SK-N-SH (cell line): ENCODE results near the gene TMEM88. TPM values are rescaled to one million over a fixed set of nuclear protein-coding genes. Genes with fewer than 3 reads are reported as not detected.

ENCODE experiments used
- CTCF ChIA-PET: fragments of 300-600, 350-600 bp; formaldehyde crosslinking; extraction: SDS; loops from one replicate; lab custom pipeline; 2021; lab: Yijun Ruan, JAX
- POLR2A ChIA-PET: fragments of 350-600 bp; sonication (Branson Sonifier 250); formaldehyde crosslinking; extraction: SDS; loops from one replicate; lab custom pipeline; 2020; ENCODE audit warnings: antibody characterized with exemption, inconsistent platforms; lab: Yijun Ruan, JAX
- DNase-seq: peaks from one replicate; pipeline ENCODE4 v3.0.0; 2012
- H2AFZ ChIP-seq: fragments of 200-600 bp; sonication (generic); 2 replicates; pipeline ENCODE4 v1.8.1; 2016; ENCODE audit warnings: antibody characterized with exemption, mild to moderate bottlenecking, low read depth
- H3F3A ChIP-seq: fragments of 200-600 bp; sonication (generic); replicated peaks from 2 replicates; pipeline ENCODE3; 2016; ENCODE audit warnings: antibody characterized with exemption, mild to moderate bottlenecking; ENCODE audit not compliant: insufficient read depth
- H3K27ac ChIP-seq, 2 experiments: fragments of 200-500 bp in 1 of 2; fragments of 200-600 bp in 1 of 2; sonication (Bioruptor generic) in 1 of 2; sonication (generic), shearing (Covaris generic) in 1 of 2; 2 replicates each; pipeline versions ENCODE4 v1.5.1 to v1.6.1; 2014 to 2016; ENCODE audit warnings: low read depth in 2 of 2, inconsistent platforms in 1 of 2, low read length in 1 of 2, mild to moderate bottlenecking in 1 of 2, mixed read lengths in 1 of 2
- H3K27me3 ChIP-seq: fragments of 200-600 bp; sonication (generic), shearing (Covaris generic); 2 replicates; pipeline ENCODE4 v1.6.1; 2016; ENCODE audit warnings: mixed run types; ENCODE audit not compliant: insufficient read depth
- H3K36me3 ChIP-seq, 2 experiments: fragments of 200-500 bp in 1 of 2; fragments of 200-600 bp in 1 of 2; sonication (Bioruptor generic) in 1 of 2; sonication (generic) in 1 of 2; replicated peaks in 1 of 2; 2 replicates each; pipeline versions ENCODE3 to v1.5.1; 2014 to 2016; ENCODE audit warnings: low read length in 1 of 2, mild to moderate bottlenecking in 1 of 2; ENCODE audit not compliant: insufficient read depth in 2 of 2, control insufficient read depth in 1 of 2
- H3K4me1 ChIP-seq, 2 experiments: fragments of 200-500 bp in 1 of 2; fragments of 200-600 bp in 1 of 2; sonication (Bioruptor generic) in 1 of 2; sonication (generic), shearing (Covaris generic) in 1 of 2; 2 replicates each; pipeline versions ENCODE4 v1.5.1 to v1.6.1; 2014 to 2016; ENCODE audit warnings: low read depth in 1 of 2, low read length in 1 of 2, mixed run types in 1 of 2; ENCODE audit not compliant: insufficient read depth in 2 of 2, control insufficient read depth in 1 of 2
- H3K4me2 ChIP-seq: fragments of 200-600 bp; sonication (generic), shearing (Covaris generic); 2 replicates; pipeline ENCODE4 v1.6.1; 2017; ENCODE audit warnings: mixed run types
- H3K4me3 ChIP-seq, 2 experiments: fragments of 200-500 bp in 1 of 2; fragments of 200-600 bp in 1 of 2; sonication (Bioruptor generic) in 1 of 2; sonication (generic), shearing (Covaris generic) in 1 of 2; 2 replicates each; pipeline versions ENCODE4 v1.5.1 to v1.8.1; 2014 to 2016; ENCODE audit warnings: low read depth in 2 of 2, inconsistent platforms in 1 of 2, low read length in 1 of 2, mild to moderate bottlenecking in 1 of 2, mixed read lengths in 1 of 2, moderate library complexity in 1 of 2
- H3K79me2 ChIP-seq: fragments of 200-600 bp; sonication (generic); 2 replicates; pipeline ENCODE4 v1.8.1; 2017; ENCODE audit warnings: mild to moderate bottlenecking; ENCODE audit not compliant: insufficient read depth
- H3K9ac ChIP-seq: fragments of 200-600 bp; sonication (generic); 2 replicates; pipeline ENCODE4 v1.6.1; 2017; ENCODE audit warnings: mixed run types
- H3K9me2 ChIP-seq: fragments of 200-600 bp; sonication (generic); 2 replicates; pipeline ENCODE4 v1.6.1; 2017; ENCODE audit warnings: mixed run types
- H3K9me3 ChIP-seq: fragments of 200-600 bp; sonication (generic); 2 replicates; pipeline ENCODE4 v1.6.1; 2017; ENCODE audit warnings: mixed run types, mild to moderate bottlenecking, moderate library complexity
- H4K20me1 ChIP-seq: fragments of 200-600 bp; sonication (generic); 2 replicates; pipeline ENCODE4 v1.6.1; 2017; ENCODE audit warnings: mild to moderate bottlenecking, mixed run types; ENCODE audit not compliant: insufficient read depth
- CHD2 ChIP-seq: fragments of 150-350 bp; IDR thresholded peaks from 2 replicates; pipeline ENCODE4 v1.6.1; 2018; ENCODE audit warnings: low read length; ENCODE audit not compliant: partially characterized antibody
- EP300 ChIP-seq, 2 experiments: IDR thresholded peaks; 2 replicates each; pipeline versions ENCODE4 v1.4.0 to v1.6.1; 2012; ENCODE audit warnings: borderline replicate concordance in 1 of 2, low read depth in 1 of 2, low read length in 1 of 2
- EZH2phosphoT487 ChIP-seq: fragments of 200-600 bp; sonication (generic); IDR thresholded peaks from 2 replicates; pipeline ENCODE4 v1.6.1; 2017; ENCODE audit warnings: low read depth, mixed run types, mild to moderate bottlenecking, antibody characterized with exemption, moderate library complexity, borderline replicate concordance
- FOXJ3 ChIP-seq: sonication (generic); formaldehyde crosslinking; IDR thresholded peaks from 2 replicates; pipeline ENCODE4 v1.5.1; 2020; ENCODE audit warnings: mild to moderate bottlenecking, missing genetic modification reagents
- FOXM1 ChIP-seq: IDR thresholded peaks from 2 replicates; pipeline ENCODE4 v1.4.0; 2012; ENCODE audit warnings: low read depth, mild to moderate bottlenecking
- GABPA ChIP-seq: IDR thresholded peaks from 2 replicates; pipeline ENCODE4 v1.4.0; 2012; ENCODE audit warnings: low read depth, mild to moderate bottlenecking
- MEF2A ChIP-seq: IDR thresholded peaks from 2 replicates; pipeline ENCODE4 v1.4.0; 2012; ENCODE audit warnings: low read depth, borderline replicate concordance
- MXI1 ChIP-seq: IDR thresholded peaks from 2 replicates; pipeline ENCODE4 v1.6.1; 2012; ENCODE audit warnings: mild to moderate bottlenecking, low read depth, low read length, improper control_type of control experiment
- PBX3 ChIP-seq: IDR thresholded peaks from 2 replicates; pipeline ENCODE4; 2012
- RAD21 ChIP-seq: IDR thresholded peaks from 2 replicates; pipeline ENCODE4 v1.6.1; 2012; ENCODE audit warnings: mild to moderate bottlenecking, low read length
- RCOR1 ChIP-seq: fragments of 150-350 bp; IDR thresholded peaks from 2 replicates; pipeline ENCODE4 v1.6.1; 2017; ENCODE audit warnings: antibody characterized with exemption, low read length
- SIN3A ChIP-seq: IDR thresholded peaks from 2 replicates; pipeline ENCODE4 v1.6.1; 2012; ENCODE audit warnings: low read depth, mild to moderate bottlenecking, low read length, moderate library complexity, borderline replicate concordance
- TAF1 ChIP-seq: IDR thresholded peaks from 2 replicates; pipeline ENCODE4 v1.6.1; 2012; ENCODE audit warnings: low read depth, mild to moderate bottlenecking, low read length, moderate library complexity, borderline replicate concordance
- TEAD4 ChIP-seq: IDR thresholded peaks from 2 replicates; pipeline ENCODE4 v1.4.0; 2012; ENCODE audit warnings: mild to moderate bottlenecking, borderline replicate concordance; ENCODE audit not compliant: insufficient read depth
- YY1 ChIP-seq: IDR thresholded peaks from 2 replicates; pipeline ENCODE4 v1.4.0; 2012; ENCODE audit warnings: low read depth, mild to moderate bottlenecking
- WGBS: methylation state at CpG from one replicate; pipeline ENCODE4 v1.1.6; 2017; ENCODE audit warnings: low lambda C conversion rate; 5-methylcytosine and 5-hydroxymethylcytosine counted together
- polyA plus RNA-seq, 3 experiments: library from polyadenylated mRNA; depleted of rRNA; stranded (reverse); fragments of >200 nt; gene quantifications; 2 replicates each; pipeline ENCODE4 v1.2.3, GENCODE V29; 2012
- TF ChIP-seq, protein P1 (sequence below): fragments of 150-350 bp; IDR thresholded peaks from 2 replicates; pipeline ENCODE4 v1.6.1; 2016; ENCODE audit warnings: mild to moderate bottlenecking, low read depth, low read length
- TF ChIP-seq, protein P2 (sequence below): IDR thresholded peaks from 2 replicates; pipeline ENCODE4 v1.4.0; 2012; ENCODE audit warnings: low read depth, borderline replicate concordance
- TF ChIP-seq, protein P3 (sequence below): fragments of 200-600 bp; sonication (generic); IDR thresholded peaks from 2 replicates; pipeline ENCODE4 v1.6.1; 2017; ENCODE audit warnings: antibody characterized with exemption, mild to moderate bottlenecking, moderate library complexity
- TF ChIP-seq, protein P4 (sequence below): fragments of 150-350 bp; IDR thresholded peaks from 2 replicates; pipeline ENCODE4 v1.6.1; 2017; ENCODE audit warnings: antibody characterized with exemption, low read length, low read depth, borderline replicate concordance
- TF ChIP-seq, protein P5 (sequence below): IDR thresholded peaks from 2 replicates; pipeline ENCODE4 v1.4.0; 2012; ENCODE audit warnings: low read depth

The TMEM88 gene
- polyA plus RNA-seq, 1 of the 3 experiments (the other 2 are of a cell fraction), result 1.2 TPM

DNA sequence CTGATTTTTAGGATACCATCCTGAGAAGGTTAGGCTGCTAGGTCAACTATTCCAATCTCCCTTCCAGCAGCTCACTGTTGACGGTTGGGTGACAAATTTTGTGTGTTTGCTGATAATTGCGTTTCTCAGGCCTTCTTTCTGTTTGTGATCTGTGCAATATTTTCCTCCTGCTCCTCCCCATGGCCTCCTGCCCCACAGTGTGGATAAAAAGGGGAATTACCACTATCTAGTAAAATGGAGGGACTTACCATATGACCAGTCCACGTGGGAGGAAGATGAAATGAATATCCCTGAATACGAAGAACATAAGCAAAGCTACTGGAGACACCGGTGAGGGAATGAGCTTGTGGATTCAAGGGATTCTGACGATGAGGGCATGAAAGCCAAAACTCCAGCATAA, 42.9 kb downstream of the TMEM88 start (continued):
- no peak for TF ChIP-seq RCOR1
- peak; percentile 92 for TF ChIP-seq RAD21
- TF ChIP-seq YY1, result no peak
- TF ChIP-seq FOXJ3, result no peak
- TF ChIP-seq, protein P1, sequence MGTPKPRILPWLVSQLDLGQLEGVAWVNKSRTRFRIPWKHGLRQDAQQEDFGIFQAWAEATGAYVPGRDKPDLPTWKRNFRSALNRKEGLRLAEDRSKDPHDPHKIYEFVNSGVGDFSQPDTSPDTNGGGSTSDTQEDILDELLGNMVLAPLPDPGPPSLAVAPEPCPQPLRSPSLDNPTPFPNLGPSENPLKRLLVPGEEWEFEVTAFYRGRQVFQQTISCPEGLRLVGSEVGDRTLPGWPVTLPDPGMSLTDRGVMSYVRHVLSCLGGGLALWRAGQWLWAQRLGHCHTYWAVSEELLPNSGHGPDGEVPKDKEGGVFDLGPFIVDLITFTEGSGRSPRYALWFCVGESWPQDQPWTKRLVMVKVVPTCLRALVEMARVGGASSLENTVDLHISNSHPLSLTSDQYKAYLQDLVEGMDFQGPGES, result no peak
- TF ChIP-seq CHD2, result peak; percentile 14
- TF ChIP-seq GABPA, result no peak
- TF ChIP-seq, protein P2, sequence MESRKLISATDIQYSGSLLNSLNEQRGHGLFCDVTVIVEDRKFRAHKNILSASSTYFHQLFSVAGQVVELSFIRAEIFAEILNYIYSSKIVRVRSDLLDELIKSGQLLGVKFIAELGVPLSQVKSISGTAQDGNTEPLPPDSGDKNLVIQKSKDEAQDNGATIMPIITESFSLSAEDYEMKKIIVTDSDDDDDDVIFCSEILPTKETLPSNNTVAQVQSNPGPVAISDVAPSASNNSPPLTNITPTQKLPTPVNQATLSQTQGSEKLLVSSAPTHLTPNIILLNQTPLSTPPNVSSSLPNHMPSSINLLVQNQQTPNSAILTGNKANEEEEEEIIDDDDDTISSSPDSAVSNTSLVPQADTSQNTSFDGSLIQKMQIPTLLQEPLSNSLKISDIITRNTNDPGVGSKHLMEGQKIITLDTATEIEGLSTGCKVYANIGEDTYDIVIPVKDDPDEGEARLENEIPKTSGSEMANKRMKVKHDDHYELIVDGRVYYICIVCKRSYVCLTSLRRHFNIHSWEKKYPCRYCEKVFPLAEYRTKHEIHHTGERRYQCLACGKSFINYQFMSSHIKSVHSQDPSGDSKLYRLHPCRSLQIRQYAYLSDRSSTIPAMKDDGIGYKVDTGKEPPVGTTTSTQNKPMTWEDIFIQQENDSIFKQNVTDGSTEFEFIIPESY, result no peak
- TF ChIP-seq, protein P3, sequence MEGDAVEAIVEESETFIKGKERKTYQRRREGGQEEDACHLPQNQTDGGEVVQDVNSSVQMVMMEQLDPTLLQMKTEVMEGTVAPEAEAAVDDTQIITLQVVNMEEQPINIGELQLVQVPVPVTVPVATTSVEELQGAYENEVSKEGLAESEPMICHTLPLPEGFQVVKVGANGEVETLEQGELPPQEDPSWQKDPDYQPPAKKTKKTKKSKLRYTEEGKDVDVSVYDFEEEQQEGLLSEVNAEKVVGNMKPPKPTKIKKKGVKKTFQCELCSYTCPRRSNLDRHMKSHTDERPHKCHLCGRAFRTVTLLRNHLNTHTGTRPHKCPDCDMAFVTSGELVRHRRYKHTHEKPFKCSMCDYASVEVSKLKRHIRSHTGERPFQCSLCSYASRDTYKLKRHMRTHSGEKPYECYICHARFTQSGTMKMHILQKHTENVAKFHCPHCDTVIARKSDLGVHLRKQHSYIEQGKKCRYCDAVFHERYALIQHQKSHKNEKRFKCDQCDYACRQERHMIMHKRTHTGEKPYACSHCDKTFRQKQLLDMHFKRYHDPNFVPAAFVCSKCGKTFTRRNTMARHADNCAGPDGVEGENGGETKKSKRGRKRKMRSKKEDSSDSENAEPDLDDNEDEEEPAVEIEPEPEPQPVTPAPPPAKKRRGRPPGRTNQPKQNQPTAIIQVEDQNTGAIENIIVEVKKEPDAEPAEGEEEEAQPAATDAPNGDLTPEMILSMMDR, result peak; percentile 70
- no peak for TF ChIP-seq MEF2A
- TF ChIP-seq MXI1, result no peak

- H3K9ac ChIP-seq, result no peak overlapping the region
- H3K36me3 ChIP-seq, result peaks cover 62 to 95% of the 10 kb centered on the region in 2 experiments
- TF ChIP-seq RAD21 (no peak), TAF1 (no peak), EZH2phosphoT487 (no peak), RCOR1 (no peak), FOXM1 (no peak), TEAD4 (no peak), SIN3A (no peak), EP300 (IDR thresholded peaks at IDR 0.05; ENCODE audit: borderline replicate concordance in 1 of 2, low read depth in 1 of 2, low read length in 1 of 2) (no peak), PBX3 (no peak), MEF2A (no peak)
- TF ChIP-seq, protein P1, result no peak
- TF ChIP-seq, protein P4, sequence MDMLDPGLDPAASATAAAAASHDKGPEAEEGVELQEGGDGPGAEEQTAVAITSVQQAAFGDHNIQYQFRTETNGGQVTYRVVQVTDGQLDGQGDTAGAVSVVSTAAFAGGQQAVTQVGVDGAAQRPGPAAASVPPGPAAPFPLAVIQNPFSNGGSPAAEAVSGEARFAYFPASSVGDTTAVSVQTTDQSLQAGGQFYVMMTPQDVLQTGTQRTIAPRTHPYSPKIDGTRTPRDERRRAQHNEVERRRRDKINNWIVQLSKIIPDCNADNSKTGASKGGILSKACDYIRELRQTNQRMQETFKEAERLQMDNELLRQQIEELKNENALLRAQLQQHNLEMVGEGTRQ, result no peak
- TF ChIP-seq, protein P5, sequence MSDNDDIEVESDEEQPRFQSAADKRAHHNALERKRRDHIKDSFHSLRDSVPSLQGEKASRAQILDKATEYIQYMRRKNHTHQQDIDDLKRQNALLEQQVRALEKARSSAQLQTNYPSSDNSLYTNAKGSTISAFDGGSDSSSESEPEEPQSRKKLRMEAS, result no peak
These were observed 48.6 kb downstream of the TMEM88 start for GRCh38 chr17:7903154-7904103.

More at GRCh38 chr17:7903154-7904103, 48.6 kb downstream of the TMEM88 start:
- Histone ChIP-seq H2AFZ (no peak overlapping the region), H3K4me1 (no peaks in the 10 kb centered on the region), H3K79me2 (no peaks in the 10 kb centered on the region), H3K9me2 (no peaks in the 10 kb centered on the region), H3F3A (no peaks in the 10 kb centered on the region), H3K4me2 (no peak overlapping the region), H4K20me1 (no peaks in the 10 kb centered on the region), H3K27ac (no peak overlapping the region), H3K27me3 (no peaks in the 10 kb centered on the region), H3K9me3 (no peaks in the 10 kb centered on the region), H3K4me3 (no peak overlapping the region)
- CTCF ChIA-PET, result interaction anchor here (0.8 to 9.4 kb wide), 8 partner anchors 9 to 216 kb away, joined by 3 to 143 read pairs (median 5); partner anchors contain the start of gene RNF227
- no peak for DNase-seq
- WGBS, result 92% methylated on average over 22 of the region's 22 CpGs
- POLR2A ChIA-PET, result interaction anchor here (1.1 kb wide), 1 partner anchor 41 kb away, joined by 3 read pairs; no protein-coding TSS in a partner anchor
